MM.1S (cell line): Measurements from ENCODE around the gene METTL22.

ENCODE experiments used
- EZH2 ChIP-seq: fragments of 300-600 bp; sonication (generic); optimal IDR thresholded peaks from 2 replicates; pipeline ENCODE3; 2017; ENCODE audit warnings: low read depth, mild to moderate bottlenecking, antibody characterized with exemption, low read length, mixed read lengths
- TF ChIP-seq, protein P1 (sequence below): fragments of 300-600 bp; sonication (generic); IDR thresholded peaks from 2 replicates; pipeline ENCODE4 v1.5.1; 2016; ENCODE audit warnings: antibody characterized with exemption, low read length, mixed read lengths

DNA sequence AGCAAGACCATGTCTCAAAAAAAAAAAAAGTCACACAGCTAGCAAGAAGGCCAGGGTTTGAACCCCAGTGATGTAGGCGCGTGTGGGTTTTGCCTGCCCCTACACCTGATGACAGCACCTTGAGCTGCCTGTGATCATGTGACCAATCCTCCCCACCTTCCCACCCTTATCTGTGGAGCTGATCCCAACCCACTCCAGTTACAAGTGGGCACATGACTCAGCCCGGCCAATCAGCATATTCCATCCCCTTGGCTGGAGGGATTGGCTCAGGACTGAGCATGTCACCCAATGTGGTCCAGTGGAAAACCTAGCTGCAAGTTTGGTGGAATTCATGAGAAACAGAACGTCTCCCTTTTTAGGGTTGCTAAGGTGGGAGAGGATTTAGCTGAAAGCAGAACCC, 37.8 kb upstream of the METTL22 start:
- TF ChIP-seq, protein P1, sequence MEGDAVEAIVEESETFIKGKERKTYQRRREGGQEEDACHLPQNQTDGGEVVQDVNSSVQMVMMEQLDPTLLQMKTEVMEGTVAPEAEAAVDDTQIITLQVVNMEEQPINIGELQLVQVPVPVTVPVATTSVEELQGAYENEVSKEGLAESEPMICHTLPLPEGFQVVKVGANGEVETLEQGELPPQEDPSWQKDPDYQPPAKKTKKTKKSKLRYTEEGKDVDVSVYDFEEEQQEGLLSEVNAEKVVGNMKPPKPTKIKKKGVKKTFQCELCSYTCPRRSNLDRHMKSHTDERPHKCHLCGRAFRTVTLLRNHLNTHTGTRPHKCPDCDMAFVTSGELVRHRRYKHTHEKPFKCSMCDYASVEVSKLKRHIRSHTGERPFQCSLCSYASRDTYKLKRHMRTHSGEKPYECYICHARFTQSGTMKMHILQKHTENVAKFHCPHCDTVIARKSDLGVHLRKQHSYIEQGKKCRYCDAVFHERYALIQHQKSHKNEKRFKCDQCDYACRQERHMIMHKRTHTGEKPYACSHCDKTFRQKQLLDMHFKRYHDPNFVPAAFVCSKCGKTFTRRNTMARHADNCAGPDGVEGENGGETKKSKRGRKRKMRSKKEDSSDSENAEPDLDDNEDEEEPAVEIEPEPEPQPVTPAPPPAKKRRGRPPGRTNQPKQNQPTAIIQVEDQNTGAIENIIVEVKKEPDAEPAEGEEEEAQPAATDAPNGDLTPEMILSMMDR, result no peak
- TF ChIP-seq EZH2, result no peak
